ENCODE measurements around the gene HOXC5.
"Not testable (repeated sequence)": the region's sequence is repeated elsewhere in the genome, so short reads cannot be mapped to it uniquely, and the experiment has no call there.

HOXC5 gene

DNA sequence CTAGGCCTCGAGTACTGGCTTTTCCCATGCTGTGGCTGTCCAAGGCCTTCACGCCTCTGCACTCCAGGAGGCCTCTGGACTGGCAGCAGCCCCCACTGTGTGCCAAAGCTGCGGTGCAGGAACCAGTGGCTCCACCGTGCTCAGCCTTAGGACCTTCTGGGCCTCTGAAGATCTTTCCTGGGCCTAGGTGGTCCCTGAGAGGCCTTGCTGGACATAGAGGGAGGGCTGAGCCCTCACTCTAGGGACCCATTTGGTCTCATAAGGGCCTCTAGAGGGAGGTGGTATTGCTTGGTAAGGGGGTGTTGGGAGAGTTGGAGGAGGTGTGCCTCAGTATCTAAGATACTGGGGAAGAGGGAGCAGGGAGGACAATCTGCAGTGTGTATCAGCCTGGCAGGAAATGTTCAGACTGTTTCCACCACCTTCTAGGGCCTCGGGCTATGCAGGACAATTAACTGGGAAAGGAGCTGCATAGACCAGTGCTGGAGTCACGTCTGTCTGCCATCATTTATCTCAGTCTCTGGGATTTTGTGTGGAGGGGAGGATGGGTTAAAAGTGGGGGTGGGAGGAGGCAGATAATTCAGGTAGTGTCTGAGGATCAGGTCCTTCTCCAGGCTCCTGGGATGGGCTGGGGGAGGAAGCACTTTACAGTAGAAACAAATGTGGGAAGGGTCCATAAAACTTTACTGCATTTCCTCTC, 2.9 kb downstream of the HOXC5 start:
- DNase-seq = no peak

DNA sequence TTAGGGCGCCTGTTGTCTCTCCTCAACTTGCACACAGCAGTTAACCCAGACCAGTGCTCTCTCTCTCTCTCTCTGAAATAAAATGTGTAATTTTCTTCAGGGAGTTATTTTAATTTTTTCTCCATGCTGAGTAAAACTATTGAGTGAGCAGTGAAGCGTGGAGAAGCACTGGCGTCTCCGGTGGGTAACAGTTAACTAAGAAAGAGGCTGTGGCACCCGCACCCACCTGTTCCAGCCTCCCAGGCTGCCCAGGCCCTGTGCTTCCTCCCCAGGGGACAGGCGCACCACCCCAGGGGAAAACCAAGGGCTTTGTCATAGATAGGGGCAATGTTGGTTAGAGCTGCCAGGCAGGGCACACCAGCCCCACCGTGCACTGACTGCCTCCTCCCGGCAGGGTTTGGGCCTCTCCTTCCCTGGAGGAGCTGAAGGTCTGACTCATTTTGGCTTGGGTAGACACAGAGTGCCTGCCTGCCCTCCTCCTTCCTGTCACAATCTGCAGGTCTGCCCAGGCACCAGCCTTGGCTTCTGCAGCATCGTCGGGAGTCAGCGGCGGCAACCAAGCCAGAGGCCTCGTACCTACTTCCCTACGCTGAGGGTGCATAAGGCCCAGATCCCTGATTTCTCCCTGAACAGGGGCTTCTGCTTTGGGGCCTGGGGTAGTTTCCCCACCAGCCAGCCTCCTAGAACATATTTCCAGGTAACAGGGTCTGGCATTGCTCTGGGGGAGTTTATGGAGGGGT, 3.9 kb downstream of the HOXC5 start:
- no peak for DNase-seq

DNA sequence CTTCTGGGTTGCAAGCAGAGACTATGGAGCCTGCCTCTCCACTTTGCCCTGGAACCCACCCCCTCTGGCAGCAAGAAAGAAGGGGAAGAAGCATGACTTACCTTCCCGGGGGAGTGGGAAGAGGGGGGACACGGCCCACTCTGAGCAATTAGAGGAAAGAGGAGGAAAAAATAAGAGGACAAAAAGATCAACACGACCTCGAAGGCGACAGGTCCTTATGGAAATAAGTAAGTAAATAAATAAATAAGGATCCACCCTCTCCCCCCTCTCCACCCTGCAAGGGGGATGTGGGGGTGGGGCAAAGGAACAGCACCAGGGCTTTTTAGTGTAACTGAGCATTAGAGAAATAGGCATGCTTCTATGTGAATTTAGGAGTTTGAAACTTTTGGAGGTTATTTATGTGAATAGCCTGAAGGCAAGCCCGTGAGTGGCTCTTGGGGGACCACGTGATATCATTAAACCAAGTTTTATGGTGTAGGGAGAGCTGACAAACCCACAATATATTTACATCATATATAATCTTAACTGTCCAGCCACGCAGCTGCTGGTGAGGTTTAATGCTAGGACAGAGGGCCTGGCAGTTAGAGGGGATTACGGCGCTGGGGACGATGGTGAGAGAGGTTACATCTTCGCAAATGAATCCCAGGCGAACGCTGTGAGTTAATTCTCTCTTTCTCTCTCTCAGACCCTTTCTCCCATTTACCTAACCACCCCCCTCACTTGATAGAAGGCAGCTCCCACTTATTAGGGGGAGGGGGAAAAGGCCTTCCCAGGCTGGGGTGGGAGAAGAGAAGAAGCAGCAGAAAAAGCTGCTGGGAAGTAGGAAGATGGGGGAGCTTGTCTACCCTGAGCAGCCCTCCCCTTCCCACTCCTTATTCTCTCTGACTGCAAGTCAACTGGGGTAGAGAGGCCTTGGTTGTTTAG, 4.8 kb downstream of the HOXC5 start:
- DNase-seq = no peak

DNA sequence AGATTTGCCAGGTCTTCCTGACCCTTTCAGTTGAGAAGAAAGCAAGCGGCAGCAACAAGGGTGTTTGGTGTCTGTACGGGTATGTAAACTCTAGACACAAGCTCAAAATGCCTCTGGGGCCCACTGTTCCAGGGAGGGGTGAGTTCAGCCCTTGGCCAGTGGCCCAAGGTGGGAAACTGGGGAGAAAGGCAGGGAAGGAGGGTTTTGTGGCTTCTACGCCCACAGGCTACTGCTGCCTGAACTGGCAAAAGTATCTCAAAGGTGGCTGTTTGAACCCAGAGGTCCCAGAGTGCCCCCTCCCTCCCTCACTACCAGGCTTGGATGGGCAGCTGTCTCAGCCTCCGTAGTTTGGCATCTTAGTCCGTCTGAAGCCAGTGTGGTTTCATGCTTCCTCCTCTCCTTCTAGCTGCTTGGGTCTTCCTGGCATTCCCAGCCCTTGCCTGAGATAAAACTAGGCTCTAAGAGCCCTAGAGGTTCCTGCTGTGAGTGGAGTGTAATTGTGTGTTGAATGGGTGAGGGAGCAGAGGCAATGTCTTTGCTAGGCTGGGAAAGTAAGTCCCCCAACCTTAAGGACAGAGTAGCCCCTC, 5.5 kb downstream of the HOXC5 start:
- DNase-seq = no peak

DNA sequence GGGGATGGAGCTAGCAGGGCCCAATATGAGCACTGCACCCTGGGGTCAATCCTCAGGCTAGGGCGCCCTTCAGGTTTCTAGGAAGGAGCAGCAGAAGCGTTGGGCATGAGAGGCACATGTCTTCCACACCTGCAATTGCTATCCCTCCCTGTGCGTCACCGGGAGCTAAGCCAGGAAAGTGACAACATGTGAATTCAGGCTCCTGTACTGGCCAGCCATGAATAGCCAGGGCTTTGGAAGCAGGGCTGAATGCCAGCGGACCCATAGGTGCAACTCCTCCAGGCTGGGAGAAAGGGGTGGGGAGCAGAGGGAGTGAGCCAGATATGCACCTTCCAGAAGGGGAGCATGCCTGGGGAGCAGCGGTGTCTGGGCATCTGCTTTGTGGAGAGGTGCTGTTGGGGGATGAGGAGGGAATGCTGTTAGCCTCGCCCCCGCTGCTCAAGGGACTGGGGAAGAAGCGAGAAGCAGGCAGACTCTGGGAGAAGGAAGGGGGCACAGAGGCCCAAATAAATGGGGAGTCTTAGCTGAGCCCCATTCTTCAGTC, 6.1 kb downstream of the HOXC5 start:
- DNase-seq = no peak

DNA sequence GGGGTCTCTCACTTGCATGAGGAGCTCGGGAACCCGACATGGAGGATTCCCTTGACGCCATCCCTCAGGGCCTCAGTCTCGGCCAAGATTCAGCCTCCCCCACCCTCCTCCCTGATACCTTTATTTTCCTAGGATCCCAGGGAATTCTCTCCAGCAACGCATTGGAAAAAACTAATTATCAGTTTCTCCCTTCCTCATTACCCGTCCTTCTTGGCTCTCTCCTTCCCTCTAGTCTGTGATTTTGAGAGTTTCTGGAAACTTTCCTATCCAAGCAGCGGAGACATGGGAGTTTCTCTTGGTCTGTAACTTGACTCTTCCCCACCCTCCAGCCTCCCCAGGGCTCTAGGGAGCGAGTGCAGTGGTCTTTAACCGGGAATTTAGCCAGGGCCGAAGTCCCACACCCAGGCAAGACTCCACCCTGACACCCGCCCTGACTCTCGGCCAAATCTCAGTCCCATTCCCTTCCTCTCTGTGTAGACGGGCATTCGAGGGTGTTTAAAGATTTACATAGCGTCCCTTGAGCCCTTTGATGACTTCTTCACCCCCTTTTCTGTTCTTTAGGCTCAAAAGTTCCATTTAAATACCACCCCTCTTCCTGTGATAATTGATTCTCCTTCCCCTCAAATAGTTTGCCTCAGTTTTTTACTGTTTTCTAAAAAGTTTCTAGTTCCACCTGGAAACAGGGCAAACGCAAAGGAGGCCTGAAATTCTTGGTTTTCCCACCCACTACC, 6.7 kb downstream of the HOXC5 start:
- no peak for DNase-seq

DNA sequence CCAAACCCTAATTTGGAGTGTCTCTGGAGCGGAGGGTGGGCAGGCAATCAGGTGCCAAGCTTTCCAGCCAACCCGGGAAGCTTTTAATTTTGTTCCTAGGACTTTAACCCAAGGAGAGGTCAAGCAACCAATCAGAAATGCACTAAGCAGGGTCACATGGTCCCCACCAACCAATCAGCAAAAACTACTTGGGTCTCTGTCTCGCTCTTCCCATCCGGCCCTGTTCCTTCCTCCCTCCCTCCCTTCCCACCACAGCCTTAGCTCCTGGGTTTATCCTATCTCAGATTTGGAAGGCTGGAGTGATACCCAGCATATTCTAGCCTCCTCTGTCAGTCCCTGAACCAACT, 7.3 kb downstream of the HOXC5 start:
- no peak for DNase-seq

DNA sequence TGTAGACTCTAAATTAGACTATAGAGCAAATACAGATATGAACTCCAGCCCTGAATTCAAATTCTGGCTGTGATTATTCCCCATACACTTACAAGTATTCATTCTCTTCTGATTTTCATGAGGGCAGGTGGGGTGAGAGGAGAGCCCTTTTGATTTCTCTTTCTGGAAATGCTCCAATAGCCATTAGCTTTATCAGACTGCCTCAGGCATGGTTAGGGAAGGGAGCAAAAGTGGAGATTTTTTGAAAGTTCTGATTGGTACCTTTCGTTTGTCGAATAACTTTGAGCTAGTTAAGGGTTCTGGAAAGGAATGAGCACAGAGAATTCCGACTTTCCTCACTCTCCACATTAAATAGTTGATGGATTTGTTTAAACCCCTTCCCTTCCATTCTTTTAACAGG, 7.8 kb downstream of the HOXC5 start:
- no peak for DNase-seq

DNA sequence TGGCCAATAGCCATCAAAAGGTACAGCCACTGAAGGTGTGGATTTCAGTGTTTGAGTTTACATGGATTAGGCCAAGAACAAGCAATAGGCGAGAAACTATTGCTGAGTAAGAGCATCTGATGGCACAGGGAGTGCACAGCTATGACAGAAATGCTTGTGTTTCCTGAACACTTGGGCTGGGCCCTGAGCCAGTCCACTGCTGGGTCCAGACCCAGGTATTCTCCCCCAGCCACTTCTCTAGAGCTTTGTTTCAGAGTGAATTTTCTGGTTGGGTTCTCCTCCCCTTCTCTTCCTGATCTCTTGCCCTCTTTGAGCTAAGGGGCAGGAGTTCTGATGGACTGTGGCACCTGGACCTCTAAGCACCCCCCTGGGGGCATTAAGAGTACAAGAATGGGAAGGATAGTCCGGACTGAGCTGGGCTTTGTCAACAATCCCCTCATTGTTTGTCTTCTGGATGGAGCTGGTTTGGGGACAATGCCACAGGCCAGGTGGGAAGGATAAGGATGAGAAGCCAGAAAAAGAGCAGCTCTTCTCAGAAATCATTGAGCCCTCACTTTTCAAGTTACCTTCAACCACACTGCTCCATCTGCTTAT, 8.3 kb downstream of the HOXC5 start:
- no peak for DNase-seq

DNA sequence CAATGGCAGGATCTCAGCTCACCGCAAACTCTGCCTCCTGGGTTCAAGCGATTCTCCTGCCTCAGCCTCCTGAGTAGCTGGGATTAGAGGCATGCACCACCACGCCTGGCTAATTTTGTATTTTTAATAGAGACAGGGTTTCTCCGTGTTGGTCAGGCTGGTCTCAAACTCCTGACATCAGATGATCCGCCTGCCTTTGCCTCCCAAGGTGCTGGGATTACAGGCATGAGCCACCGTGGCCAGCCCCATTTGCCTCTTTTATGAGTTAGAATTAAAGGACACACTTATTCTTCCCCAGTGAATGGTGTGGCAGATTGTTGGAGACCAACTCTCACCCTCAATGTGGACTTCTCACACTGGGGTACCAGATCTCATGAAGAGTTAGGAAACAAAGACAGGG, 9.2 kb downstream of the HOXC5 start:
- DNase-seq = not testable (repeated sequence)

DNA sequence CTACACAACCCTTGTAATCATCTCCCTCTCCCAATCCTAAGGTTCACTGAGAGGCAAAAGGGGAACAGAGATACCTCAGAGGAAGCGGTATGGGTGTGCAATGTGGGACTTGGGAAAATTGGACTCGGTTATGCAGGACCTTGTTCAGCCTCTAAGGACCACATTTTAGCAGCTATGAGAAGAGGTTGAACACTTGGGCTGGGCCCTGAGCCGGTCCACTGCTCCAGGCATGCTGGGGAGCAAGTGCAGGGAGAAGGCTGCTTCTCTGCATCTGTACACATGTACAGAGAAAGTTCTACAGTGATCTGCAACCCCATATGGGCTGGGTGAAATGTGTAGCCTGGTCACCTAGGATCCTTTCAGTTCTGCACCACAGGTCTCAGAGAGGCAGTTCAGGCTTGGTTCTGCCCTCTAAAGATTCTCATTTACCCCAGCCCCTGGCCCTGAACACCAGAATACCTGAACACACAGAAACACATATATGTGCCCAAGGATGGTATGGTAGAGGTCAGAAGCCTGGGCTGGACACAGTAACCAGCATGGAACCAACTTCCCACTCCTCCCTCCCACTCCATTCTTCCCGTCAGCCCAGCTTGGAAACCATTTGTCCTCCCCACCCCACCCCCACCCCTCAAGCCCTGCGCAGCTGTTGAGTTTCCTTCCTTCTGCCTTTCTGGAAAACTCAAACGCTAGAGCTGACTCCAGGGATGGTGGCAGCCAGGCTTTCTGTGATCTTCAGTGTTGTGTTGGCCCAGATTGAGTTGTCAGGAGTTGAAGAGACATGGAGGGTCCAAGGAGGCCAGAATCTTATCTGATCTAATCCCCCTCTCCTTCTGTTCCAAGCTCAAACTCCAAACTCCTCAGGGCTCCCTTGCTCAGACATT, 10.4 kb downstream of the HOXC5 start:
- DNase-seq = no peak

DNA sequence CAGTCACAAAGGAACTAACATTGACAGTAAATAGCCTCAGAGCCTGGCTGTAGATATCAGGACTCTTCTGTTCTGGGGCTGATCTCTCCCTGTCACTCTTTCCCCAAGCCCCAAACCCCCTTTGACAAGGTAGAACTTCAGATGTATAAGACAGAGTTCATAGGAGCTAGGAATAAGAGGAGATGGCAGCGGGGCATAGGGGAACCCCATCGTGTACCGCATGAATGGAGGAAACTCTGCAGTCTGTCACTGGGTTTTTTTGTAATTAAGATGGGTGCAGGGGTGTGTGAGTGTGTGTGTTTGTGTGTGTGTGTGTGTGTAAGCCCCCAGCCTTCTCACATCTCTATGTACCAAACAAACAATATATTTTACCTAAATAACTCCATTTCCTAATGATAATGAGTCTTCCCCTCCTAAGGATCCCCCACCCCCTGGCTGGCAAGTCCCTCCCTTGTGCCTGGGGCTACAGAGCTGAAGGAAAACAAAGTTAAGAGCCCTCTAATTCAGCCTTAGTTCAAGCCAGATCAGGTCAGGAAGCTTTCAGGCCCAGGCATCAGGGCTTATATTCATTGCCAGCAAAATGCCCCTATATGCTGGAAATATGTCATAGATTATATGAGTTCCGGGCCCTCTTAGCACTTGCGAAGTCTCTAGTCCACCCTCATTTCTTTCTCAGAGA, 11.7 kb downstream of the HOXC5 start:
- DNase-seq = no peak

DNA sequence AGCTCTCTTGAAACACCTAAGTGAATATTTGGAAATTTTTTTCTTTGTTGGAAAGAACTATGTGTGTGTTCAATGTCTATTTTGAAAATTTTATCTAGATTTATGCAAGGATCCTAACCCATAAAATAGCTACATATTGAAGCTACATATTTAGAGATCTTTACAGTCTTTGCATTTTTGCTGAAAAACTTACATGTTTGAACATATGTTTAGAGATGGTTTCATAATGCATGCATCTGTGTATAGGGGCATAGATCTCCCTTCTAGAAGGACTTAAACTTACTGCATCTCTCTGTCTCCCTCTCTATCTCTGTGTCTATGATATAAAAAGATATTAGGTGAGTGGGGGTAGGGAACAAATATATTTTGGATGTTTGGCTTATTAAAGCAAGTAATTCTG, 12.6 kb downstream of the HOXC5 start:
- no peak for DNase-seq

DNA sequence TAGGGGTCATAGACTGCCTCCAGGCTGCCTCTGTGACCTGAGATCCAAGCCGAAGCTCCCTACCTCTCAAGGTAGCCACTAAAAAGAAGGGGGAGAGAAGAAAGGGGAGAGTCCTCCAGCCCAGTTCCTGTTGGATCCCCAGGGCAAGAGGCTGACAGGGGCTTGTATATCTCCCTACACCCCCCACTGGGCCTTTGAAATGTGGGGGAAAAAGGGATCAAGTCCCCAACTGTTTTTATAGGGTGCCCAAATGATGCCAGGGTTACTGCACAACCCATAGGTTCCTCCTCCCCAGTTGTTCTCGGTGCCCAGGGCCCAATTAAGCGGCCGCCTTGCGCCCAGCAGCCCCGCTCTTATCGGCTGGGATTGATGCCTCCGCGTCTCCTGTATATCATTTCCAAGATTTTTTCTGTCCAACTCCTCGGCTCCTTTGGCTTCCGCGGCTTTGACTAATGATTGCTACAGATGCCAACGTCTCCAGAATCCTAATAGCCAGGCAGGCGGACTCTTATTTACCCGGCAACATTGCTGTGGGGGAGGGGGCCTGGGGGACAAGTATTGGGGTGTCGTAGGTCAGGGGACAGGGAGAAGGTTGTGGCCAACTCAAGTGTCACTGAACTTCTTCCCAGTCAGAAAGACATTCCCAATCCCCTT, 13.1 kb downstream of the HOXC5 start:
- DNase-seq = no peak

DNA sequence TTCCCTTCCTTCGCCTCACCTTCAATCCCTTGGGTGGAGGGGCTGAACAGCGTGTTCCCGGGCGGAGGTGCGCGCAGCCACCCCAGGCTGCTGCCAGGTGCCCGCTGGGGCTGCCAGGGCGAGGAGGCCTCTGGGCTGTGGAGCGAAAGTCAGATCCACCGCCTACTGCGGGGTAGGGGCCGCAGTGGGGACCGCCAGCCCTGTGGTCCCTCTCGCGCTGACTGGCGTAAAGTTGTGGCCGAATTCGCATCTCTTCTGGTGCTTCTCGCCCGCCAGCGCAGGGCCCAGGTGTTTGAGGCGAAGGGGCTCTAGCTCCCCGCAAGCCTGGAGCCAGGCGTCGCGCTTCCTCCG, 13.9 kb downstream of the HOXC5 start:
- DNase-seq = no peak

DNA sequence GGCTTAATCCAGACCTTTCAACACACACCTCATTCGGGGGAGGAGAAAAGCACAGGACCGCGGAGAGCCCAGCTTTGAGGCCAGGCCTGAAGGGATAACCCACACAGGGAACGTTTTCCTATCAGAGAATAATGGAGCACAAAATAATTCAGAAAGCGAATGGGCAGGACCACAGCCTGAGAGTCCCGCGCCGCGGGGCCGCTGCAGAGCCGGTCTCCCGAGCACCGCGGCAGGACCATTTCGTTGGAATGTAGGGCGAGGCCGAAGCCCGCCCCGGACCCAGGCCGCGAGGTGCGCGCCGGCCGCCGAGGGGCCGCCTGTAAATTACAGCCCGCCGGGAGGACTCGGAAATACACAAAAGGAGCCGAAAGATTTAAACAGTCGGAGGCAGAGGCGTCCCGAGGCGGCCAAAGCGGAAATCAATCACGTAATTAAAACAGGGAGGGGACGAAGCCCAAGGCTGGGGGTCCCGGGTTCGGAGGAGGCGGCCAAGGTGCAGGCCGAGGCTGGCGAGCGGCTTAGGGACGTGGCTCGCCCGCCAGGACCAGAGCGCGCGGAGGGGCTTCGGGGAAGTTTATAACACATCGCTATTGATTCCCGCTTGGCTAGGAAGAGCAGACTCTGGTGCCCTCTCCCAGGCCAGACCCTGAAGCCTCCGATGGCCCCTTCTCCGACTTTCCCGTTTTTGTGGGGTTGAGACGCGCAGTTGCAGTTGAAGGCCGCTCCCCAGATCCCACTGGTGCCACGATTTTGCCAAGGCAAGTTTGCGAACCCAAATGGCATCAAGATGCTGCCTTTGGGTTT, 14.5 kb downstream of the HOXC5 start:
- DNase-seq = no peak

DNA sequence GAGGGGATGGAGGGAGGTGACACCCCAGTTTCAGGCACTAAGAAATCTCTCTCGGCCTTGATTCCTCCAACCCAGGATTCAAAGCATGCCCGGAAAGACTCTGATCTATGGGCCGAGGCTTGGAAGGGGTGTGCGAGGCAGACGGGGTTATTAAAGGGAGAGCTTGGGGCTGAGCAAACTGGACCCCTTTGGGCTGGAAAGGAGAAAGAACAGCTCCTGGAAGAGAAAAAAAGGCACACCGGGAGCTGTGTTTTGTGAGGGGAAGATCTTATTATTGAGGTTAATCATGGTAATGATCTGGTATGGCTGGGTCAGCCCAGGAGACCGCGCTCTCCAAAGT, 15.1 kb downstream of the HOXC5 start:
- no peak for DNase-seq

DNA sequence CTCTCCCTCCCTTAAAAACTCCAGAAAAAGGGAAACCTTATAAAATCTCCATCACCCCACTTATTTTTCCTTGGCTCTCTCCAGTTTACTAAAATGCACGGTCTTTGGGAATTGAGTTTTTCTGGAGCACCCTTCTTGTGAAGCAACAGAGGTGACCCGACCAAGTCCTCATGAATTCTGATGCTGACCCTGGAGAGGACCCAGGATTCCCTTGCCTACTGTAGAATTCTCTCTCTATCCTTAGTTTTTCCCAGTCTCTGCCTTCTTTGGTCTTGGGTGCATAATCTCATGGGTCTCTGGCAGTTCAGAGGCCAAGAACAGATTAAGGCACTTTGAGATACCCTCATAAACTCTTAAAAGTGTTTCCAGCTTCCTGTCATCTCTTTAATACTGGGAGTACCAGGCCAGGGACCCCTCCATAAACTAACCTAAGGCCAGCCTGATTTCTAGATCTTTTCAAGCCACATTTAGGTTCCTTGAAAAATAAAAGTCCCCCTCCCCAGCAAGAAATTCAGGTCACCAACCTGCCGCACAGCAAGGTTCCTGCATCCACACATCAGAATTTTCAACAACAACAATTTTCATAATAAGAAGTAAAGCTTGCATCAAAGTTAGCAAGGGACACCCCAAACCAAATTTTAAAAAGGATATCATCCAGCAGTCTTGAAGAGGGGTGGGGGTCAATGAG, 15.7 kb downstream of the HOXC5 start:
- DNase-seq = no peak

DNA sequence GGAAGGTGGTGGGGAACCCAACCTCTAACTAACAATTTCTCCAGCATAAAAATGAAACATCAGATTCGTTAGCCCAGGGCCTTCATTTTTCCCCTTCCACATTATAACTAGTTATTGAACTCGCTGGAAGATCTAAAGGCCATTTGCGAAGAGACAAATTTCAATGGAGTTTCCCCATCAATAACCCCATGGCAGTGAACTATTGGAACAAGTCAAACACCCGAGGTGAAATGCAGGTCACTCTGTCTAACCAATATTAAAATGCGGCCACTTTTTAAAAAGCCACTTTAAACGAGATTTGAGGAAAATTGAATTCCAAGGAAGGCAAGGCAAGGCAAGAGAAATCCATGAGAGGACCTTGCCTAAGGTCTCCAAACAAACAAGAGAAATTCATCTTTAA, 16.3 kb downstream of the HOXC5 start:
- no peak for DNase-seq
